Osteocyte (in vitro differentiated cells): Measurements from ENCODE around the gene PLPP6. TPM values are rescaled to one million over a fixed set of nuclear protein-coding genes. Genes with fewer than 3 reads are reported as not detected.

Experiments
- DNase-seq: peaks from one replicate; pipeline ENCODE4 v3.0.0; 2021; ENCODE audit warnings: mixed read lengths; ENCODE audit not compliant: unreplicated experiment; ENCODE audit errors: extremely low spot score
- H3K27ac Mint-ChIP-seq: one replicate; pipeline ENCODE4 v1.8.0; 2021; ENCODE audit warnings: mild to moderate bottlenecking, mixed read lengths; ENCODE audit not compliant: unreplicated experiment
- H3K27me3 Mint-ChIP-seq: one replicate; pipeline ENCODE4 v1.8.0; 2021; ENCODE audit warnings: mixed read lengths; ENCODE audit not compliant: unreplicated experiment
- H3K36me3 Mint-ChIP-seq: one replicate; pipeline ENCODE4 v1.8.0; 2021; ENCODE audit warnings: mixed read lengths; ENCODE audit not compliant: unreplicated experiment
- H3K4me1 Mint-ChIP-seq: one replicate; pipeline ENCODE4 v1.8.0; 2021; ENCODE audit warnings: mixed read lengths; ENCODE audit not compliant: unreplicated experiment
- H3K4me3 Mint-ChIP-seq: one replicate; pipeline ENCODE4 v1.8.0; 2021; ENCODE audit warnings: mild to moderate bottlenecking, moderate library complexity, mixed read lengths; ENCODE audit not compliant: unreplicated experiment
- H3K9me3 Mint-ChIP-seq: one replicate; pipeline ENCODE4 v1.8.0; 2021; ENCODE audit warnings: mixed read lengths; ENCODE audit not compliant: unreplicated experiment
- total RNA-seq: library from RNA; stranded (reverse); gene quantifications from 2 replicates; pipeline ENCODE4 v1.2.1, GENCODE V29; 2021
- TF ChIP-seq, protein P1 (sequence below): fragments of 200-600 bp; sonication (generic); IDR thresholded peaks from 2 replicates; pipeline ENCODE4 v1.5.0; 2021; ENCODE audit warnings: antibody characterized with exemption, mild to moderate bottlenecking, moderate library complexity

PLPP6 gene
- total RNA-seq, 1 donor from 2014 or later = 8.1 TPM

- H3K4me1 Mint-ChIP-seq = peaks cover 16% of the 10 kb centered on the region
- H3K27me3 Mint-ChIP-seq = no peaks in the 10 kb centered on the region
- H3K4me3 Mint-ChIP-seq = no peak overlapping the region
- no peaks in the 10 kb centered on the region for H3K9me3 Mint-ChIP-seq
- H3K36me3 Mint-ChIP-seq = no peaks in the 10 kb centered on the region
- DNase-seq = no peak
- TF ChIP-seq, protein P1, sequence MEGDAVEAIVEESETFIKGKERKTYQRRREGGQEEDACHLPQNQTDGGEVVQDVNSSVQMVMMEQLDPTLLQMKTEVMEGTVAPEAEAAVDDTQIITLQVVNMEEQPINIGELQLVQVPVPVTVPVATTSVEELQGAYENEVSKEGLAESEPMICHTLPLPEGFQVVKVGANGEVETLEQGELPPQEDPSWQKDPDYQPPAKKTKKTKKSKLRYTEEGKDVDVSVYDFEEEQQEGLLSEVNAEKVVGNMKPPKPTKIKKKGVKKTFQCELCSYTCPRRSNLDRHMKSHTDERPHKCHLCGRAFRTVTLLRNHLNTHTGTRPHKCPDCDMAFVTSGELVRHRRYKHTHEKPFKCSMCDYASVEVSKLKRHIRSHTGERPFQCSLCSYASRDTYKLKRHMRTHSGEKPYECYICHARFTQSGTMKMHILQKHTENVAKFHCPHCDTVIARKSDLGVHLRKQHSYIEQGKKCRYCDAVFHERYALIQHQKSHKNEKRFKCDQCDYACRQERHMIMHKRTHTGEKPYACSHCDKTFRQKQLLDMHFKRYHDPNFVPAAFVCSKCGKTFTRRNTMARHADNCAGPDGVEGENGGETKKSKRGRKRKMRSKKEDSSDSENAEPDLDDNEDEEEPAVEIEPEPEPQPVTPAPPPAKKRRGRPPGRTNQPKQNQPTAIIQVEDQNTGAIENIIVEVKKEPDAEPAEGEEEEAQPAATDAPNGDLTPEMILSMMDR = no peak
- H3K27ac Mint-ChIP-seq = peak overlapping the region; percentile 56
Observed at GRCh38 chr9:4674783-4675182, 12.7 kb downstream of the PLPP6 start.

DNA sequence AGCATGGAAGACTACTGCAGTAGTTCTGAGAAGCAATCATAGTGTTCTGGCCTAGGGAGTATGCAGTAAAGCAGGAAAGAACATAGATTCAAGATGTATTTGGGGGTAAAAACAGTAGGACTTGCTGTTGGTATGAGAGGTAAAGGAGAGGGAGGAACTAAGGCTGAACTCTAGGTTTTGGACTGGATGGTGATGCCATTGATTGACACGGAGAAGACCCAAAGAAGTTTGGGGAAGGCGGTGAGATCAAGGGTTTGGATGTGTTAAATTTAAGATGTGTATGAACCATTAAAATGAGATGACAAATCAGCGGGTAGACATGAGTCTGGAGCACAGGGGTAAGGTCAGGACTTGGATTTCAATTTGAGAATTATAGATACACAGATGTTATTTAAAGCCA lies 15.3 kb downstream of the PLPP6 start:
- Mint-ChIP-seq H3K4me1 (peaks cover 18% of the 10 kb centered on the region), H3K4me3 (no peak overlapping the region), H3K9me3 (no peaks in the 10 kb centered on the region), H3K27ac (no peak overlapping the region), H3K36me3 (no peaks in the 10 kb centered on the region), H3K27me3 (no peaks in the 10 kb centered on the region)
- no peak for DNase-seq
- TF ChIP-seq, protein P1 = no peak

GRCh38 chr9:4678679-4679267 lies 16.7 kb downstream of the PLPP6 start:
- Mint-ChIP-seq H3K27ac (no peak overlapping the region), H3K27me3 (no peaks in the 10 kb centered on the region), H3K36me3 (no peaks in the 10 kb centered on the region), H3K4me3 (no peak overlapping the region), H3K4me1 (peaks cover 18% of the 10 kb centered on the region), H3K9me3 (no peaks in the 10 kb centered on the region)
- no peak for DNase-seq
- TF ChIP-seq, protein P1 = no peak

DNA sequence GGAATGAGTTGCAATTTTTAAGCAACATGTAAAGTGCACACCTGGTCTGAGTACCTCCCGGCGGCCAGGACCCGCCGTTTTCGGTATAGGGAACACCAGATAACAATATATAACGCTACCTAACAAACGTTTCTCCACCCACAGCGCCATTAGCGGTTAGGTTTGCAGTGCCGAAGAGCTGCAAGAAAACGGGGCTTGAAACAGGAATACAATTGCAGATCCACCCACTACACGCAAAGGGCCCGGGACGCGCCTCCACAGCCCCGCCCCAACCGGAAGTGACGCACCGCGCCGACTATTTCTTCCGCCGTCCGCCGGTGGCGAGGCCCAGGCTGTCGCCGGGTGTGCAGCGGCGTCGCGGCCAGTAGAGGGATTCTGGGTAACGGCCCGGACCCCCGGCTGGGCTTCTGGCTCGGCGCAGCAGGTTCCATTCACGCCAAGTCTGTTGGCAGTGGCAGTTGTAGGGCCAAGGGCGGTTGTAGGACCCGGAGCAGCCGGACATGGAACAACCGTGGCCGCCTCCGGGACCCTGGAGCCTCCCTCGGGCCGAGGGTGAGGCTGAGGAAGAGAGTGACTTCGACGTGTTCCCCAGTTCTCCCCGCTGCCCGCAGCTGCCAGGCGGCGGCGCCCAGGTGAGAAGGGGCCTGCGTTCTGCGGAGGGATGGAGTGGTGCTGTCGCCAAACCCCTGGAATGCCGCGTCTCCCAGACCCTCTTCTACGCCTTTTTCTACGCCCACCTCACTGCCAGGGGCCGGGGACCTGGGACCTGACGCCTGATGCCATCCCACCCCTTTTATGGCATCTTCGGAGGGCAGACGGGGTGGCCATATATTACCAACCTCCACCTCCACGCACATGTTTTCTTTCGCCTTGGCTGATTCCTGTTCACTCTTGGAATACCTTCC lies 17.4 kb downstream of the PLPP6 start, which contains the start of gene CDC37L1:
Gene CDC37L1 (plus strand): TSS at position 302 of the 905 bp plus-strand sequence. CDS start 199 bp downstream, at position 501.
- no peaks in the 10 kb centered on the region for H3K9me3 Mint-ChIP-seq
- H3K36me3 Mint-ChIP-seq = peaks cover 3% of the 10 kb centered on the region
- DNase-seq = peak; percentile 99
- no peak within 1 kb of the TSS for H3K27ac Mint-ChIP-seq
- no peak within 1 kb of the TSS for H3K4me3 Mint-ChIP-seq
- TF ChIP-seq, protein P1 = peak; percentile 69
- peaks cover 14% of the 10 kb centered on the region for H3K4me1 Mint-ChIP-seq
- no peaks in the 10 kb centered on the region for H3K27me3 Mint-ChIP-seq

DNA sequence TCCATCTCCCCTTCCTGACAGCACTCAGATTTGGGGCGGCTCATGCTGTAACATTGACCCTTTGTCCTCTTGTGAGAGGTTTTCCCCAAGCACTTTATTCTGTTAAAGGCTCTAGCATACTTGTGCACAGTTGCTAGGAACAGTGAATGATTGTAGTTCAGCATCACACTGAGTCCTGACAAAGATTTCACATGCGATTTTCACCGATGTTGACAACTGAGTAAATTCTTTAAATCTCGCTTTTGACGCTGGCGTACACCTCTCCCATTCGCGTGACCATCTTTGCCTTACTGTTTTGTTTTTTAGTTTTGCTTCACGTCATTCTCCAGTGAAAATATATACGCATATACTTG lies 18.1 kb downstream of the PLPP6 start:
- TF ChIP-seq, protein P1 = no peak

More for the DNA sequence above, 18.1 kb downstream of the PLPP6 start:
- DNase-seq = no peak
- peaks cover 9% of the 10 kb centered on the region for H3K36me3 Mint-ChIP-seq
- no peaks in the 10 kb centered on the region for H3K27me3 Mint-ChIP-seq
- H3K27ac Mint-ChIP-seq = no peak overlapping the region
- no peak overlapping the region for H3K4me3 Mint-ChIP-seq
- no peaks in the 10 kb centered on the region for H3K9me3 Mint-ChIP-seq
- H3K4me1 Mint-ChIP-seq = peaks cover 8% of the 10 kb centered on the region
